ENCODE data around the gene ZBTB7B. TPM values are rescaled to one million over a fixed set of nuclear protein-coding genes. Genes with fewer than 3 reads are reported as not detected.

ZBTB7B gene
- polyA plus RNA-seq, 2 of the 4 experiments (the other 2 are of a cell fraction), result 20.5 to 30.7 TPM

GRCh38 chr1:154982341-154982740, 20.3 kb upstream of the ZBTB7B start:
- ATAC-seq, result no peak
- H3K27ac ChIP-seq, result peak overlapping the region; percentile 62 to 79
- peak overlapping the region; percentile 38 for H3K4me3 ChIP-seq
- TF ChIP-seq KDM1A (IDR thresholded peaks at IDR 0.05; ENCODE audit: low read depth) (no peak), NR3C1 (IDR thresholded peaks at IDR 0.05) (no peak), ZFP36 (IDR thresholded peaks at IDR 0.05; ENCODE audit: borderline replicate concordance, partially characterized antibody) (no peak), FOXS1 (CRISPR knock-in tag; IDR thresholded peaks at IDR 0.05) (no peak)
- POLR2A ChIA-PET, result interaction anchor here (1.3 to 2.8 kb wide), 2 partner anchors 8 to 19 kb away, joined by 6 to 41 read pairs; partner anchors contain the start of gene CKS1B
- peak overlapping the region; percentile 89 for H3K4me2 ChIP-seq
- no peak for DNase-seq (ENCODE audit: low read depth in 1 of 2, low spot score in 1 of 2)
- CTCF ChIA-PET, result interaction anchor here (0.6 to 0.7 kb wide), 2 partner anchors 133 to 429 kb away, joined by 3 read pairs; no protein-coding TSS in a partner anchor
- no peaks in the 10 kb centered on the region for H3K9me3 ChIP-seq
- H3K4me1 ChIP-seq, result peaks cover 25% of the 10 kb centered on the region
- 78% methylated on average over 6 of the region's 6 CpGs for WGBS (ENCODE audit: missing lambda C conversion rate)
- no peak for FAIRE-seq

- ChIA-PET POLR2A (interaction anchor here (0.7 to 2.8 kb wide), 6 partner anchors 9 to 22 kb away, joined by 3 to 41 read pairs (median 6); partner anchors contain the start of genes CKS1B, LENEP, PYGO2 and SHC1), CTCF (interaction anchor here (1.3 kb wide), 1 partner anchor 102 kb away, joined by 3 read pairs; no protein-coding TSS in a partner anchor)
- FAIRE-seq (peak; percentile 83), ATAC-seq (peak; percentile 99 to 100), DNase-seq (ENCODE audit: low read depth in 1 of 2, low spot score in 1 of 2) (peak; percentile 100)
- peak; percentile 58 for TF ChIP-seq CHD2 (IDR thresholded peaks at IDR 0.05; ENCODE audit: low read length, partially characterized antibody)
- TF ChIP-seq KDM1A (IDR thresholded peaks at IDR 0.05; ENCODE audit: low read depth), result no peak
- TF ChIP-seq JUN (IDR thresholded peaks at IDR 0.05), result peak in 1 of 2 experiments; percentile 79; a peak in 3 of 5 replicates
- peak; percentile 97 for TF ChIP-seq MAX (IDR thresholded peaks at IDR 0.05)
- TF ChIP-seq PHF8 (IDR thresholded peaks at IDR 0.05; ENCODE audit: borderline replicate concordance, low read depth), result 0 out of 2 replicates have a peak, but pooled peaks have one; percentile 14
- peak; percentile 56; the same call in 1 of the 2 replicates for TF ChIP-seq MYC (IDR thresholded peaks at IDR 0.05; ENCODE audit: borderline replicate concordance, low read length)
- no peak for TF ChIP-seq RCOR1 (IDR thresholded peaks at IDR 0.05; ENCODE audit: low read depth, low read length)
- TF ChIP-seq TP53 (CRISPR knock-in tag; IDR thresholded peaks at IDR 0.05), result no peak
- peak; percentile 55; the same call in 1 of the 3 replicates for TF ChIP-seq BCL3 (IDR thresholded peaks at IDR 0.05)
- TF ChIP-seq RNF2 (IDR thresholded peaks at IDR 0.05; ENCODE audit: borderline replicate concordance, low read depth), result no peak
- TF ChIP-seq POLR2A (IDR thresholded peaks at IDR 0.05; ENCODE audit: low read length), result peak; percentile 41; the same call in 1 of the 2 replicates
- no peak for TF ChIP-seq FOSL2 (IDR thresholded peaks at IDR 0.05)
- TF ChIP-seq FOSL2 (CRISPR knock-in tag; IDR thresholded peaks at IDR 0.05), result 0 out of 2 replicates have a peak, but pooled peaks have one; percentile 13
- TF ChIP-seq NPAS2 (CRISPR knock-in tag; IDR thresholded peaks at IDR 0.05; ENCODE audit: borderline replicate concordance), result no peak
- TF ChIP-seq ZC3H11A (IDR thresholded peaks at IDR 0.05), result no peak
- TF ChIP-seq E2F6 (IDR thresholded peaks at IDR 0.05; ENCODE audit: borderline replicate concordance, low read depth), result peak; percentile 95
- no peak for TF ChIP-seq FOSB (CRISPR knock-in tag; IDR thresholded peaks at IDR 0.05)
- no peak for TF ChIP-seq HDAC2 (IDR thresholded peaks at IDR 0.05)
- no peak for TF ChIP-seq FOXS1 (CRISPR knock-in tag; IDR thresholded peaks at IDR 0.05)
- TF ChIP-seq CHD4 (IDR thresholded peaks at IDR 0.05; ENCODE audit: borderline replicate concordance), result no peak
- no peak for TF ChIP-seq MAZ (IDR thresholded peaks at IDR 0.05; ENCODE audit: borderline replicate concordance, low read depth, low read length)
- peak; percentile 24; the same call in 1 of the 2 replicates for TF ChIP-seq KDM5A (IDR thresholded peaks at IDR 0.05)
- TF ChIP-seq ELK1 (IDR thresholded peaks at IDR 0.05; ENCODE audit: low read depth, low read length), result no peak
- TF ChIP-seq HEYL (CRISPR knock-in tag; IDR thresholded peaks at IDR 0.05), result no peak
- TF ChIP-seq POLR2AphosphoS2 (conservative IDR thresholded peaks at IDR 0.05; ENCODE audit: low read length), result no peak
- peak; percentile 91 for TF ChIP-seq USF2 (IDR thresholded peaks at IDR 0.05)
- TF ChIP-seq PBX3 (IDR thresholded peaks at IDR 0.05), result peak; percentile 100
- peak; percentile 22; the same call in 1 of the 2 replicates for TF ChIP-seq GATA3 (IDR thresholded peaks at IDR 0.05; ENCODE audit: borderline replicate concordance)
- WGBS (ENCODE audit: missing lambda C conversion rate), result 2% methylated on average over 25 of the region's 26 CpGs
- peak within 1 kb of the TSS; percentile 83 to 86 for H3K27ac ChIP-seq
- H3K4me1 ChIP-seq, result peaks cover 22% of the 10 kb centered on the region
- no peaks in the 10 kb centered on the region for H3K9me3 ChIP-seq
- peak within 1 kb of the TSS; percentile 89 for H3K4me2 ChIP-seq
- H3K4me3 ChIP-seq, result peak within 1 kb of the TSS; percentile 81
Measured at GRCh38 chr1:154982897-154983648, 19.5 kb upstream of the ZBTB7B start, which contains the start of gene FLAD1. Gene FLAD1, plus strand, starts transcription at chr1:154983344. Its CDS starts 351 bp downstream, at chr1:154983695.

Measured in A549 (cell line).